Measurements from ENCODE around the gene IGF1R.

The IGF1R gene

GRCh38 chr15:98842192-98842972, 194.0 kb downstream of the IGF1R start:
- DNase-seq: no peak

- no peak for DNase-seq
Measured at GRCh38 chr15:98842973-98843285, 194.6 kb downstream of the IGF1R start.

GRCh38 chr15:98843844-98844243, 195.5 kb downstream of the IGF1R start:
- DNase-seq: no peak

GRCh38 chr15:98844261-98844660, 195.9 kb downstream of the IGF1R start:
- no peak for DNase-seq

- DNase-seq: no peak
Measured at GRCh38 chr15:98845138-98845884, 197.0 kb downstream of the IGF1R start.

- DNase-seq: peak; percentile 81
Measured at GRCh38 chr15:98850961-98851572, 202.7 kb downstream of the IGF1R start.

GRCh38 chr15:98853161-98853560, 204.8 kb downstream of the IGF1R start:
- peak; percentile 95 for DNase-seq

GRCh38 chr15:98853617-98854420, 205.5 kb downstream of the IGF1R start:
- no peak for DNase-seq

- DNase-seq: no peak
Measured at GRCh38 chr15:98854496-98854895, 206.2 kb downstream of the IGF1R start.

GRCh38 chr15:98855067-98855814, 206.9 kb downstream of the IGF1R start:
- DNase-seq: no peak

GRCh38 chr15:98855815-98856531, 207.6 kb downstream of the IGF1R start:
- no peak for DNase-seq

- DNase-seq: no peak
Measured at GRCh38 chr15:98856532-98856907, 208.2 kb downstream of the IGF1R start.

GRCh38 chr15:98858610-98859023, 210.3 kb downstream of the IGF1R start:
- no peak for DNase-seq

GRCh38 chr15:98859149-98859548, 210.8 kb downstream of the IGF1R start:
- DNase-seq: no peak

GRCh38 chr15:98860281-98861041, 212.1 kb downstream of the IGF1R start:
- DNase-seq: no peak

- DNase-seq: no peak
Measured at GRCh38 chr15:98861188-98861587, 212.8 kb downstream of the IGF1R start.

- no peak for DNase-seq
Measured at GRCh38 chr15:98863983-98864382, 215.6 kb downstream of the IGF1R start.

GRCh38 chr15:98865397-98866339, 217.3 kb downstream of the IGF1R start:
- peak; percentile 90 for DNase-seq

GRCh38 chr15:98866511-98866910, 218.2 kb downstream of the IGF1R start:
- no peak for DNase-seq

- DNase-seq: no peak
Measured at GRCh38 chr15:98868564-98868963, 220.2 kb downstream of the IGF1R start.

All from right hindlimb (tissue), 1 donor.